Neutrophil (primary cell): Measurements from ENCODE around the gene SEPTIN6.
"Not testable (repeated sequence)": the region's sequence is repeated elsewhere in the genome, so short reads cannot be mapped to it uniquely, and the experiment has no call there.

Source experiments
- H3K27ac ChIP-seq: fragments of 200-600 bp; sonication (generic); 2 replicates; pipeline ENCODE4 v1.5.1; 2016; ENCODE audit warnings: mild to moderate bottlenecking, moderate library complexity
- H3K27me3 ChIP-seq: fragments of 200-600 bp; sonication (generic); 2 replicates; pipeline ENCODE4 v1.6.0; 2016; ENCODE audit warnings: mild to moderate bottlenecking
- H3K36me3 ChIP-seq: fragments of 200-600 bp; sonication (generic); 2 replicates; pipeline ENCODE4 v1.5.1; 2017
- H3K4me1 ChIP-seq, 2 experiments: fragments of 200-600 bp in 1 of 2; sonication (generic) in 1 of 2; 1 replicate in 1 of 2; 2 replicates in 1 of 2; pipeline versions ENCODE4 v1.5.1 to v1.6.1; 2013 to 2016; ENCODE audit warnings: low read depth in 1 of 2, low read length in 1 of 2, mild to moderate bottlenecking in 1 of 2, moderate library complexity in 1 of 2; ENCODE audit not compliant: control insufficient read depth in 1 of 2, insufficient read depth in 1 of 2
- H3K4me3 ChIP-seq, 2 experiments: fragments of 200-600 bp in 1 of 2; sonication (generic) in 1 of 2; 1 replicate in 1 of 2; 2 replicates in 1 of 2; pipeline ENCODE4 v1.5.1; 2013 to 2016; ENCODE audit warnings: low read depth in 1 of 2, low read length in 1 of 2, mild to moderate bottlenecking in 1 of 2, moderate library complexity in 1 of 2
- H3K9me3 ChIP-seq: fragments of 200-600 bp; sonication (generic); 2 replicates; pipeline ENCODE4 v1.5.1; 2016
- TF ChIP-seq, protein P1 (sequence below): fragments of 200-600 bp; sonication (generic); IDR thresholded peaks from 2 replicates; pipeline ENCODE4 v1.5.1; 2016; ENCODE audit warnings: antibody characterized with exemption

SEPTIN6 gene

GRCh38 chrX:119669424-119670037, 23.4 kb downstream of the SEPTIN6 start:
- no peaks in the 10 kb centered on the region for H3K27me3 ChIP-seq
- H3K4me1 ChIP-seq, result no peaks in the 10 kb centered on the region
- no peak overlapping the region for H3K27ac ChIP-seq
- TF ChIP-seq, protein P1, sequence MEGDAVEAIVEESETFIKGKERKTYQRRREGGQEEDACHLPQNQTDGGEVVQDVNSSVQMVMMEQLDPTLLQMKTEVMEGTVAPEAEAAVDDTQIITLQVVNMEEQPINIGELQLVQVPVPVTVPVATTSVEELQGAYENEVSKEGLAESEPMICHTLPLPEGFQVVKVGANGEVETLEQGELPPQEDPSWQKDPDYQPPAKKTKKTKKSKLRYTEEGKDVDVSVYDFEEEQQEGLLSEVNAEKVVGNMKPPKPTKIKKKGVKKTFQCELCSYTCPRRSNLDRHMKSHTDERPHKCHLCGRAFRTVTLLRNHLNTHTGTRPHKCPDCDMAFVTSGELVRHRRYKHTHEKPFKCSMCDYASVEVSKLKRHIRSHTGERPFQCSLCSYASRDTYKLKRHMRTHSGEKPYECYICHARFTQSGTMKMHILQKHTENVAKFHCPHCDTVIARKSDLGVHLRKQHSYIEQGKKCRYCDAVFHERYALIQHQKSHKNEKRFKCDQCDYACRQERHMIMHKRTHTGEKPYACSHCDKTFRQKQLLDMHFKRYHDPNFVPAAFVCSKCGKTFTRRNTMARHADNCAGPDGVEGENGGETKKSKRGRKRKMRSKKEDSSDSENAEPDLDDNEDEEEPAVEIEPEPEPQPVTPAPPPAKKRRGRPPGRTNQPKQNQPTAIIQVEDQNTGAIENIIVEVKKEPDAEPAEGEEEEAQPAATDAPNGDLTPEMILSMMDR, result no peak
- no peaks in the 10 kb centered on the region for H3K9me3 ChIP-seq
- H3K36me3 ChIP-seq, result peaks cover 13% of the 10 kb centered on the region
- no peak overlapping the region for H3K4me3 ChIP-seq

DNA sequence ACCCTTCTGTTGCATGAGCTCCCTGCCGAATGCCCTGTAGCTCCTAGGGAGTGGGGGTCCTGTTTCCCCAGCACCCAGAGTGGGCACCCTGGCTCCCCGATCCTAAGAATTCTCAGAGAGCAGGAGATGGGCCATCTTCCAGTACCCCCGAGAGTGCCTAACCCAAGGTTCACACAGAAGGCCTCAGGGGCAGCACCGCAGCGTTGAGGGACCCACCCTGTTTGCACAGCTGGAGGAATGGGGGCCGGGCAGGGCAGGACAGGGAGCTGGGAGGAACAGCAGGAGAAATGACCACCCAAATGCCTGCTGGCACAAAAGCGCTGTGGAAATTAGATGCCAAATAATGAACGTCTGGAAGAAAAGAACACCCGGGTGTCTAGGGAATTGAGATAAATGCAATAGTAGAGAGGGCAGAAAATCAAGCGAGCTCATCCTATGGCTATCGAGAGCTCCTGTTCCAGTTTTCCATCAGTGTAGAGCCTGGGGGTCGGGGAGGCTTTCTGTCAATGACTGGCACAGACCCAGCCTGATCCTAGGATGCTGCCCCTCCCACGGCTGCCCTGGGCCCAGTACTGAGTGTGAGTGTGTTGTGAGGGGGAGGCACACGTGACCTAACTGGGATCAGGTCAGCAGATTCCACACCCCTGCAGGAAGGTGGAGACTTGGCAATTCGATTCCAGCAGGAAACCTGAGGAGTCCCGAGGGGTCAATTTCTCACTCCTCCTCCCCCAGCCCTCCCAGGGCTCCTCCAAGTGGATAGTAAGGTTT, 25.7 kb downstream of the SEPTIN6 start:
- Histone ChIP-seq H3K4me1 (no peaks in the 10 kb centered on the region), H3K36me3 (peaks cover 17% of the 10 kb centered on the region), H3K4me3 (no peak overlapping the region), H3K27ac (no peak overlapping the region), H3K27me3 (no peaks in the 10 kb centered on the region), H3K9me3 (no peaks in the 10 kb centered on the region)
- TF ChIP-seq, protein P1, result no peak

DNA sequence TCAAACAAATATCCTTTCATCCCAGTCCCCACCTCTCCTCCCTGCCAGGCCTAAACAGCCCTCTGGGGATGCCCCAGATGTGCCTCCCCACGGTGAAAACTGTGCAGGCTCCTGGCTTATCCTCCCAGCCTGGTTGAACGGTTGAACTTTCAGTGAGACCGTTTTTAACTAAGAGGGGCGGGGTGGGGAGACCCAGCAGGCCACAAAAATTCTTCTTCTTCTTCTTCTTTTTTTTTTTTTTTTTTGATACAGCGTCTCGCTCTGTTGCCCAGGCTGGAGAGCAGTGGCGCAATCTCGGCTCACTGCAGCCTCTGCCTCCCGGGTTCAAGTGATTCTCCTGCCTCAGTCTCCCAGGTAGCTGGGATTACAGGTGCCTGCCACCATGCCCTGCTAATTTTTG, 28.1 kb downstream of the SEPTIN6 start:
- not testable (repeated sequence) for H3K27ac ChIP-seq, H3K4me3 ChIP-seq, H3K27me3 ChIP-seq, H3K4me1 ChIP-seq, H3K9me3 ChIP-seq
- H3K36me3 ChIP-seq, result peaks cover 21% of the 10 kb centered on the region

- H3K9me3 ChIP-seq, result no peaks in the 10 kb centered on the region
- H3K27me3 ChIP-seq, result no peaks in the 10 kb centered on the region
- no peak overlapping the region for H3K27ac ChIP-seq
- TF ChIP-seq, protein P1, result no peak
- peaks cover 21% of the 10 kb centered on the region for H3K36me3 ChIP-seq
- H3K4me1 ChIP-seq, result no peaks in the 10 kb centered on the region
- no peak overlapping the region for H3K4me3 ChIP-seq
Measured at GRCh38 chrX:119661486-119661885, 31.5 kb downstream of the SEPTIN6 start.

GRCh38 chrX:119659522-119659921, 33.4 kb downstream of the SEPTIN6 start:
- H3K4me3 ChIP-seq, result no peak overlapping the region
- no peaks in the 10 kb centered on the region for H3K27me3 ChIP-seq
- H3K9me3 ChIP-seq, result no peaks in the 10 kb centered on the region
- TF ChIP-seq, protein P1, result no peak
- no peak overlapping the region for H3K27ac ChIP-seq
- H3K4me1 ChIP-seq, result no peaks in the 10 kb centered on the region
- H3K36me3 ChIP-seq, result peaks cover 21% of the 10 kb centered on the region

DNA sequence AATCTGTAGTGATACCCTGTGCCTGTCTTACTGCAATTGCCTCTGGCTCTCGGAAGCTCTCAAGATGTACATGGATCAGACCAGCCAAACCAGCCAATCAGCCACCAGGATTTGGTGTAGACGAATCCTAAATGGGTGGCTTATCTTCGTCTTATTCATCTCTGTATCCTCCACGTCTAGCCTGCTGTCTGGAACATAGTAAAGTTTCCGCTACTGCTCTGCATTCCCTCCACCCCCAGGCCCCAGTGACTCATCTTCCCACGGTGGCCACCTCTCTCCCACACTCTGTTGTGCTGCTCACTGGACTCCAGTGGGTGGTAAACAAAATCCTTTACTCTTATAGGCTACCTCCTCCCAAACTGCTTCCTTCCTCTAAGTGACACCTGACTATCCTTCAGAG, 37.8 kb downstream of the SEPTIN6 start:
- Histone ChIP-seq H3K4me1 (no peaks in the 10 kb centered on the region), H3K4me3 (no peak overlapping the region), H3K27ac (no peak overlapping the region), H3K27me3 (no peaks in the 10 kb centered on the region), H3K9me3 (no peaks in the 10 kb centered on the region), H3K36me3 (peaks cover 22% of the 10 kb centered on the region)
- TF ChIP-seq, protein P1, result no peak
